ENCODE measurements around the gene RPS6KA5.

- TF ChIP-seq CTCF (IDR thresholded peaks at IDR 0.05) (no peak), ZFX (IDR thresholded peaks at IDR 0.05; ENCODE audit: borderline replicate concordance) (no peak)
Measured at GRCh38 chr14:90874599-90874998, 185.8 kb downstream of the RPS6KA5 start.
